HCT116 (cell line): ENCODE data around the gene ALK. TPM values are rescaled to one million over a fixed set of nuclear protein-coding genes. Genes with fewer than 3 reads are reported as not detected.

Source experiments
- ATAC-seq: fragments of 200-7000 bp; cut with Tn5 transposase; 2 replicates; pipeline ENCODE4 v1.9.1; 2020; ENCODE audit warnings: mild to moderate bottlenecking, moderate library complexity
- BruUV-seq: library from RNA; stranded (reverse); fragments of 400-500 nt; replicated peaks from 2 replicates; lab custom pipeline; 2021; lab: Mats Ljungman, UMichigan
- CTCF ChIA-PET: fragments of 300-600 bp; sonication (Branson Sonifier 250); formaldehyde crosslinking; loops from one replicate; lab custom pipeline; 2021; ENCODE audit warnings: antibody characterized with exemption; lab: Charles Lee
- POLR2A ChIA-PET: fragments of 300-600, 350-600 bp; sonication (Branson Sonifier 250); formaldehyde crosslinking; loops from one replicate; lab custom pipeline; 2021; ENCODE audit warnings: antibody characterized with exemption; lab: Charles Lee
- RAD21 ChIA-PET, 2 experiments: fragments of 300-600 bp; sonication (Branson Sonifier 250); formaldehyde crosslinking; loops; one replicate each; lab custom pipeline; 2023; ENCODE audit warnings: low total read pairs in 2 of 2; ENCODE audit not compliant: uncharacterized antibody in 2 of 2, unreplicated experiment in 2 of 2, low non-redundant PET in 1 of 2; lab: Charles Lee
- DNase-seq: peaks from one replicate; pipeline ENCODE4 v3.0.0-alpha.2; 2010; ENCODE audit warnings: low read depth, low spot score
- H2AFZ ChIP-seq: fragments of 200-600 bp; shearing (Covaris generic), sonication (generic); 2 replicates; pipeline ENCODE4 v1.6.1; 2017; ENCODE audit warnings: low read depth, mixed run types, mixed read lengths, antibody characterized with exemption, low read length; ENCODE audit not compliant: poor library complexity, severe bottlenecking
- H3K27ac ChIP-seq: 2 replicates; pipeline ENCODE4 v1.5.1; 2012; ENCODE audit warnings: low read depth, low read length
- H3K27me3 ChIP-seq: fragments of 200-600 bp; sonication (generic); 2 replicates; pipeline ENCODE4 v1.6.1; 2016; ENCODE audit warnings: mixed run types, low read length, mixed read lengths; ENCODE audit not compliant: insufficient read depth
- H3K36me3 ChIP-seq, 2 experiments: fragments of 200-500 bp in 1 of 2; fragments of 200-600 bp in 1 of 2; sonication (Bioruptor generic) in 1 of 2; sonication (generic) in 1 of 2; 2 replicates each; pipeline versions ENCODE4 v1.5.1 to v1.6.1; 2014 to 2016; ENCODE audit warnings: low read length in 2 of 2, inconsistent platforms in 1 of 2, mixed read lengths in 1 of 2, mixed run types in 1 of 2; ENCODE audit not compliant: insufficient read depth in 2 of 2, control insufficient read depth in 1 of 2
- H3K4me1 ChIP-seq, 2 experiments: fragments of 200-600 bp in 1 of 2; sonication (generic) in 1 of 2; 2 replicates each; pipeline versions ENCODE4 v1.5.1 to v1.6.1; 2012 to 2017; ENCODE audit warnings: low read length in 2 of 2, inconsistent platforms in 1 of 2, mild to moderate bottlenecking in 1 of 2, mixed read lengths in 1 of 2, mixed run types in 1 of 2, moderate library complexity in 1 of 2; ENCODE audit not compliant: insufficient read depth in 2 of 2, control insufficient read depth in 1 of 2
- H3K4me2 ChIP-seq: fragments of 200-600 bp; sonication (generic); 2 replicates; pipeline ENCODE4 v1.6.1; 2017; ENCODE audit warnings: mixed run types, low read length, mixed read lengths
- H3K4me3 ChIP-seq, 2 experiments: fragments of 200-600 bp in 1 of 2; sonication (generic) in 1 of 2; replicated peaks in 1 of 2; 2 replicates each; pipeline ENCODE4 v1.5.1; 2011 to 2016; ENCODE audit warnings: low read length in 2 of 2, control low read depth in 1 of 2, low read depth in 1 of 2, mild to moderate bottlenecking in 1 of 2, mixed read lengths in 1 of 2, mixed run types in 1 of 2
- H3K79me2 ChIP-seq: fragments of 200-600 bp; sonication (generic); 2 replicates; pipeline ENCODE4 v1.6.1; 2017; ENCODE audit warnings: mild to moderate bottlenecking, mixed run types, low read length, moderate library complexity, mixed read lengths; ENCODE audit not compliant: insufficient read depth
- H3K9ac ChIP-seq: fragments of 200-600 bp; sonication (generic); 2 replicates; pipeline ENCODE4 v1.6.1; 2016; ENCODE audit warnings: low read length, mixed read lengths
- H3K9me2 ChIP-seq: fragments of 200-600 bp; sonication (generic), shearing (Covaris generic); 2 replicates; pipeline ENCODE4 v1.6.1; 2017; ENCODE audit warnings: mixed run types, mild to moderate bottlenecking, moderate library complexity; ENCODE audit not compliant: insufficient read depth
- H3K9me3 ChIP-seq, 2 experiments: fragments of 200-500 bp in 1 of 2; fragments of 200-600 bp in 1 of 2; sonication (Bioruptor generic) in 1 of 2; sonication (generic) in 1 of 2; 2 replicates each; pipeline ENCODE4 v1.6.1; 2014 to 2017; ENCODE audit warnings: low read length in 2 of 2, mixed read lengths in 2 of 2, inconsistent platforms in 1 of 2, low read depth in 1 of 2, mild to moderate bottlenecking in 1 of 2, mixed run types in 1 of 2, moderate library complexity in 1 of 2; ENCODE audit not compliant: control insufficient read depth in 1 of 2, insufficient read depth in 1 of 2
- H4K20me1 ChIP-seq: fragments of 200-600 bp; sonication (generic), shearing (Covaris generic); 2 replicates; pipeline ENCODE4 v1.6.1; 2017; ENCODE audit warnings: mixed run types, mild to moderate bottlenecking, moderate library complexity; ENCODE audit not compliant: insufficient read depth
- ELF1 ChIP-seq: IDR thresholded peaks from 2 replicates; pipeline ENCODE4 v1.6.1; 2012; ENCODE audit warnings: low read depth, borderline replicate concordance
- EZH2 ChIP-seq: fragments of 200-600 bp; sonication (generic); IDR thresholded peaks from 2 replicates; pipeline ENCODE4 v1.6.1; 2017; ENCODE audit warnings: antibody characterized with exemption, mixed run types
- ZFX ChIP-seq: fragments of 450-650 bp; IDR thresholded peaks from 2 replicates; pipeline ENCODE4 v1.6.1; 2017
- intact Hi-C: fragments of 100-400 bp; cut with micrococcal nuclease; formaldehyde crosslinking; loops from 2 replicates; pipeline ENCODE4 v1.10.0; 2022
- total RNA-seq: library from RNA; stranded (reverse); gene quantifications from one replicate; pipeline ENCODE4 v1.2.1, GENCODE V29; 2021; ENCODE audit not compliant: unreplicated experiment
- TF ChIP-seq, protein P1 (sequence below): IDR thresholded peaks from 2 replicates; pipeline ENCODE4 v1.6.1; 2012; ENCODE audit warnings: low read depth
- TF ChIP-seq, protein P2 (sequence below): IDR thresholded peaks from 2 replicates; pipeline ENCODE4 v1.6.1; 2012
- TF ChIP-seq, protein P3 (sequence below): IDR thresholded peaks from 2 replicates; pipeline ENCODE4 v1.6.1; 2012

ALK gene
- total RNA-seq, 1 experiment from 2014 or later, result not detected

DNA sequence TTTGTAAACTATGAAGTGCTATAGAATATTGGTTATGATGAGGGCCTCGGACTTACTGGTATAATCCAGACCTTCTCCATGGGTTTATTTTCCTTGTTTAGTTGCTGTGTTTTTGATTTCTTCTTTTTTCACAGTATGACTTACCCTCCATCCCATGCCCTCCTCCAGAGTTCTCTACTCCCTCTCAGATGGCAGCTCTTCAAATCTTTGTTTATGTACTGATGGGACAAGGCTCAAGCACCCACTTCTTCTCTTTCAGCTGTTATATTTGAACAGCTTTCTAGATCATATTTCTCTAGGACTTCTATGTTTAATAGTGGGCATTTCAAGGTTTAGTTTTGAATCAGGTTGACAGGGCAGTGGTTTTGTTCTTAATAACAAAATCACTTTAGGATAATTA is 762.3 kb downstream of the ALK start:
- no TSS peak for BruUV-seq
- no peaks in the 10 kb centered on the region for H3K9me3 ChIP-seq
- H2AFZ ChIP-seq, result no peak overlapping the region
- DNase-seq (no peak), ATAC-seq (no peak)
- H3K4me1 ChIP-seq, result no peaks in the 10 kb centered on the region
- no peaks in the 10 kb centered on the region for H4K20me1 ChIP-seq
- H3K4me2 ChIP-seq, result no peak overlapping the region
- ChIA-PET CTCF (no interaction called here), POLR2A (no interaction called here), RAD21 (no interaction called here)
- no peak overlapping the region for H3K9ac ChIP-seq
- H3K9me2 ChIP-seq, result no peaks in the 10 kb centered on the region
- no peak overlapping the region for H3K4me3 ChIP-seq
- no peaks in the 10 kb centered on the region for H3K27me3 ChIP-seq
- H3K27ac ChIP-seq, result no peak overlapping the region
- H3K36me3 ChIP-seq, result peaks cover 0 to 6% of the 10 kb centered on the region in 2 experiments; a peak in 1 of 4 replicates
- TF ChIP-seq, protein P1, sequence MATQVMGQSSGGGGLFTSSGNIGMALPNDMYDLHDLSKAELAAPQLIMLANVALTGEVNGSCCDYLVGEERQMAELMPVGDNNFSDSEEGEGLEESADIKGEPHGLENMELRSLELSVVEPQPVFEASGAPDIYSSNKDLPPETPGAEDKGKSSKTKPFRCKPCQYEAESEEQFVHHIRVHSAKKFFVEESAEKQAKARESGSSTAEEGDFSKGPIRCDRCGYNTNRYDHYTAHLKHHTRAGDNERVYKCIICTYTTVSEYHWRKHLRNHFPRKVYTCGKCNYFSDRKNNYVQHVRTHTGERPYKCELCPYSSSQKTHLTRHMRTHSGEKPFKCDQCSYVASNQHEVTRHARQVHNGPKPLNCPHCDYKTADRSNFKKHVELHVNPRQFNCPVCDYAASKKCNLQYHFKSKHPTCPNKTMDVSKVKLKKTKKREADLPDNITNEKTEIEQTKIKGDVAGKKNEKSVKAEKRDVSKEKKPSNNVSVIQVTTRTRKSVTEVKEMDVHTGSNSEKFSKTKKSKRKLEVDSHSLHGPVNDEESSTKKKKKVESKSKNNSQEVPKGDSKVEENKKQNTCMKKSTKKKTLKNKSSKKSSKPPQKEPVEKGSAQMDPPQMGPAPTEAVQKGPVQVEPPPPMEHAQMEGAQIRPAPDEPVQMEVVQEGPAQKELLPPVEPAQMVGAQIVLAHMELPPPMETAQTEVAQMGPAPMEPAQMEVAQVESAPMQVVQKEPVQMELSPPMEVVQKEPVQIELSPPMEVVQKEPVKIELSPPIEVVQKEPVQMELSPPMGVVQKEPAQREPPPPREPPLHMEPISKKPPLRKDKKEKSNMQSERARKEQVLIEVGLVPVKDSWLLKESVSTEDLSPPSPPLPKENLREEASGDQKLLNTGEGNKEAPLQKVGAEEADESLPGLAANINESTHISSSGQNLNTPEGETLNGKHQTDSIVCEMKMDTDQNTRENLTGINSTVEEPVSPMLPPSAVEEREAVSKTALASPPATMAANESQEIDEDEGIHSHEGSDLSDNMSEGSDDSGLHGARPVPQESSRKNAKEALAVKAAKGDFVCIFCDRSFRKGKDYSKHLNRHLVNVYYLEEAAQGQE, result no peak
- TF ChIP-seq, protein P2, sequence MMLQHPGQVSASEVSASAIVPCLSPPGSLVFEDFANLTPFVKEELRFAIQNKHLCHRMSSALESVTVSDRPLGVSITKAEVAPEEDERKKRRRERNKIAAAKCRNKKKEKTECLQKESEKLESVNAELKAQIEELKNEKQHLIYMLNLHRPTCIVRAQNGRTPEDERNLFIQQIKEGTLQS, result no peak
- TF ChIP-seq ZFX, result no peak
- TF ChIP-seq, protein P3, sequence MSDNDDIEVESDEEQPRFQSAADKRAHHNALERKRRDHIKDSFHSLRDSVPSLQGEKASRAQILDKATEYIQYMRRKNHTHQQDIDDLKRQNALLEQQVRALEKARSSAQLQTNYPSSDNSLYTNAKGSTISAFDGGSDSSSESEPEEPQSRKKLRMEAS, result no peak
- no peak for TF ChIP-seq EZH2
- TF ChIP-seq ELF1, result no peak
- no peaks in the 10 kb centered on the region for H3K79me2 ChIP-seq
- intact Hi-C loops, result no loop called here
